GM21528 (cell line): ENCODE measurements around the gene LHFPL2.

Experiments used
- ATAC-seq: cut with Tn5 transposase; IDR thresholded peaks from one replicate; pipeline ENCODE4 v1.9.1; 2021; ENCODE audit warnings: mild to moderate bottlenecking, moderate library complexity; ENCODE audit not compliant: unreplicated experiment, low FRiP score

The LHFPL2 gene

GRCh38 chr5:78533356-78533755, 115.2 kb downstream of the LHFPL2 start:
- ATAC-seq: no peak

DNA sequence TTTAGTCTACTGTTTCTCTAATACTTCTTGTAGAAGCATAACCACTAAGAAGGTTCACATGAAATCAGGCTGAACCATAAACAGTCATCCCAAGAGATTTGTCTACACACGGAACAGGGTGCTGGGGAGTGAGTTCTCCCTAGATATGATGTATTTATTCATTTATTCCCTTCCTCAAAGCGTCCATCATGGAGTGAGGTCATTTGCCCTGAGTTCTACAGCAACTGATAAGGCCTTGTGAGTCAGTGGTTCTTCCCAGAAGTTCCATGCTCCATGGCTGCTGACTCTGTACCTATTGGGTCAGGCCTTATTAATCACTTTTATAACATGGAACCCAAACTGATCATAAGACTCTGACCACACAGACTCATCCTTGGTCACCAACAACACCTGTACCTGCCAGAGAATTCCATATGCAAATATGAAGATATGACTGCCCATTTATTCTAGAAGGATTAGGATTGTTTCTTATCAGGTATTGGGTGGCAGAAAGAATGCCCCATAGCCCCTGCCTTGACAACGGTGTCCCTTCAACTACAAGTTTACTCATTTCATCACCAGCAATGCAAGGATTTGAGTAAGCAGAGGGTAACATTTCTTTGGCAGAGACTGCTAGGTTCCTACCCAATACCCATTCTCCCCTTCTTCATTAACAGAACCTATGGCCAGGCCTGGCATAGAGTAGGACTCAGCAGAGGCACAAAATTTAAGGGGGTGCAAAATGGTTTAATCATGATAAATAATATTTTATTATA, 118.1 kb downstream of the LHFPL2 start:
- ATAC-seq: no peak

GRCh38 chr5:78527925-78528324, 120.6 kb downstream of the LHFPL2 start:
- ATAC-seq: no peak

GRCh38 chr5:78527054-78527859, 121.3 kb downstream of the LHFPL2 start:
- ATAC-seq: no peak

DNA sequence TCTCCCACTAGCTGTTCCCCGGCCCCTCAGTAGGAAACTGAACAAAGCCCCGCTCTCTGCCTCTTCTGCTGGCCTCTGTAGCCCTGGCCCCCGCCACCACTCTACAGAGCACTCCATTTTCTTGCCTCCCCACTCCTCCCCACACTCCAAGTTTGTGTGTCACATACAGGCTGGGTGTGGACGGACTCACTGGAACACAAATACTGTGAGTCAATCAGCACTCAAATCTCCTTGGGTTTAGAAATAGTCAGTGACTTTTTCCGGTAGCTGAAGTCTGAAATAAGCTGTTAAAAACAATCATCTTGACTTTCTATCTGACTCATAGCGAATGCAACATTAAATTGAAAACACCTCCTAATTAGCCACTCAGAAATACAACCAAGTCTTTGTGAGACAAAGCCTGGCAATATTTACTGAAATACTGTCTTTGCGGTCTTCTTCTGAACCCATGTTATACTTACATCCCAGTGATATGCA, 122.5 kb downstream of the LHFPL2 start:
- ATAC-seq: no peak

GRCh38 chr5:78523314-78524193, 125.0 kb downstream of the LHFPL2 start:
- ATAC-seq: no peak

DNA sequence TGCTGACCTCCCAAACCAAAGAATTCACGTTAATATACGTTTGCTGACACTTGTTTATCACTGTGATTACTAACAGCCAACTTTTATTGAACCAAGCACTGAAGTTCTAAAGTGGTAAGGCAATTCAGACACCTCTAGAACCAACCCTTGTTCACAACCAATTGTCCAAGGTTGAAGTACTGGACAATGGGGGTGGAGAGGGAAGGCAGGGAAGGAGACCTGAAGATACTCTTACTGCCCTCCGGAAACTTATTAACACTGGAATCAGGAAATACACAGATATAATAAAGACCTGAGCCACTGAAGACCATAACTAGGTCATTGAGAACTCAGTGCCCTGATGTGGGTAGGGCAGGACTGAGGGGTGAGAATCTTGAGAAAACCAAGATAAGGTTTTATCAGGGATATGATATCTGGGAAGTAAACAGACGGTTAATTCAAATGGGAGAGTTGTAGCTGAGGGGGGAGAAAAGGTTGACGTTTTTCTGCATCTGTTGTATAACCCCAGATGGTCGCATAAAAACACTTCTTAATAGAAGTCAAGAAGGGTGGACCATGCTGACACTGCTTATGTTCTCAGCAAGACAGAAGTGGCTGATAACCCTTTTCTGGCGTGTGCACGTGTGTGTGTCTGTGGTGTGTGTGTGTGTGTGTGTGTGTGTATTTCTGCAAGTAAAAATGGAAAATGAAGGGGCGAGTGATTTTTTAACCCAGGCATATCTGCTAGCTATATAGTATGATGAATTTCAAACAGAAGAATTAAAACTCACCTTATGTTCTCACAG, 125.9 kb downstream of the LHFPL2 start:
- no peak for ATAC-seq

GRCh38 chr5:78521455-78521854, 127.1 kb downstream of the LHFPL2 start:
- no peak for ATAC-seq

- no peak for ATAC-seq
Observed at GRCh38 chr5:78519198-78519941, 129.2 kb downstream of the LHFPL2 start.

DNA sequence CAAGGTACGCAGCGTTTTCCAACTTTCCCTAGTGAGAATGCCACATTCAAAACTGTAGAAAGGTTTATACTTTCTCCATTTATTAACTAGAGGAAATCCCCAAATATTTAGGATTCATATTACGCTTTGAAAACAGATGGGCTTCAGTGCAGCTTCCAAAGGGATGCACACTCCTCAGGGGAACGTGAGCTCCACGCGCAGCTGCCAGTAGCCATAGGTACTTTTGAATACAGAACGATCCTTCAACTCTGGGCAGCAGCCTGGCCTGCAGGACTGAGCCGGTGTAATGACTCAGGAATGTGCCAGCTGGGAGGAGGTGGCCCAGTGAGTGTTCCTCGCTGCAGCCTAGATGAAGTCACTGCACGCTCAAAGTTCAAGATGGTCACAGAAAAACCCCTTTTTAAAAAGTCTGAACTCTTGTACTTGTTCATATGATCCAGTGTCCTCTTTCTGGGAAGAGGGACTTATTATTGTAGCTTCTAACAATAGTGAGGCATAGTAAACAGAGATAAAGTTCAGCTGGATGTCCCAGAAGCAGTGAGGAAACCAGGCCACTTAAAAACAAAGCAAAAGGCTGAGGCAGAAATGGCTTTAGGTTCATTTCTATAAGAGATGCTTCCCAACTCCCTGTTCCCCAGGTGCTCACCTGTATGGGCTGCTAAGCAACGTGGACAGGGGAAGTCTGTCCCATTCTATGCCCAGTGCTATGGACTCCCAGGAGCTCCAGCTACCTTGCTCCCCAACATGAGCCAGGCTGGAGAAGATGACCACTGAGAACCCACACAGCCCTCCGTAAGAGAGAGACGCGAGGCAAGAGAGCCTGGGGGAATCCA, 130.0 kb downstream of the LHFPL2 start:
- no peak for ATAC-seq

DNA sequence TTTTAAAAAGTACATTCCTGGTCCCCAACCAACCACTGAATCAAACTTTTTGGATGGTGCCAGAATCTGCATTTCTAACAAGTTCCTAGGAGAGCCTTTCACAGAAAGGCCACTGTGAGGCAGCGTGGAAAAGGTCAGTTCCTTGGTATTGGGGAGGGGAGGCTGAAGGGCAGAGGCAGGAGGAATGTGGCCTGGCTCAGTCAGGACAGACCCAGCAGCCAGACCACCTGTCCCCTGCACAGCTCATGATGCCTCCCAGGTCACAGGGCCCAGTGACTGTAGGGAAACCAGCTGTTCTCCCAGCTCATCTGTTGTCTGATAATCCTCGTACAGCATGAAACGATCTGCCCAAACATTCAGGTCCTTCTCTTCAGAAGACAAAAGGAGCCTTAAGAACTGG, 132.9 kb downstream of the LHFPL2 start:
- ATAC-seq: no peak

- no peak for ATAC-seq
Observed at GRCh38 chr5:78514427-78515330, 133.9 kb downstream of the LHFPL2 start.

DNA sequence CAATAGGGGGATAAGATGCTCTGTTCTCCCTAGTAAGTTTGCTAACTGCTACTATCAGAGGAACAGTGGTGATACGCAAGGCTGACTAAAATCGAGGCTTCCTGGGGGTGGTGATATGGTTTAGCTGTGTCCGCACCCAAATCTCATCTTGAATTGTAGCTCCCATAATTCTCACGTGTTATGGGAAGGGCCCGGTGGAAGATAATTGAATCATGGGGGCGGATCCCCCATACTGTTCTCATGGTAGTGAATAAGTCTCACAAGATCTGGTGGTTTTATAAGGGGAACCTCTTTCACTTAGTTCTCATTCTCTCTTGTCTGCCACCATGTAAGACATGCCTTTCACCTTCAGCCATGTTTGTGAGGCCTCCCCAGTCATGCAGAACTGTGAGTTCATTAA, 135.1 kb downstream of the LHFPL2 start:
- ATAC-seq: no peak

GRCh38 chr5:78512435-78512834, 136.1 kb downstream of the LHFPL2 start:
- no peak for ATAC-seq

DNA sequence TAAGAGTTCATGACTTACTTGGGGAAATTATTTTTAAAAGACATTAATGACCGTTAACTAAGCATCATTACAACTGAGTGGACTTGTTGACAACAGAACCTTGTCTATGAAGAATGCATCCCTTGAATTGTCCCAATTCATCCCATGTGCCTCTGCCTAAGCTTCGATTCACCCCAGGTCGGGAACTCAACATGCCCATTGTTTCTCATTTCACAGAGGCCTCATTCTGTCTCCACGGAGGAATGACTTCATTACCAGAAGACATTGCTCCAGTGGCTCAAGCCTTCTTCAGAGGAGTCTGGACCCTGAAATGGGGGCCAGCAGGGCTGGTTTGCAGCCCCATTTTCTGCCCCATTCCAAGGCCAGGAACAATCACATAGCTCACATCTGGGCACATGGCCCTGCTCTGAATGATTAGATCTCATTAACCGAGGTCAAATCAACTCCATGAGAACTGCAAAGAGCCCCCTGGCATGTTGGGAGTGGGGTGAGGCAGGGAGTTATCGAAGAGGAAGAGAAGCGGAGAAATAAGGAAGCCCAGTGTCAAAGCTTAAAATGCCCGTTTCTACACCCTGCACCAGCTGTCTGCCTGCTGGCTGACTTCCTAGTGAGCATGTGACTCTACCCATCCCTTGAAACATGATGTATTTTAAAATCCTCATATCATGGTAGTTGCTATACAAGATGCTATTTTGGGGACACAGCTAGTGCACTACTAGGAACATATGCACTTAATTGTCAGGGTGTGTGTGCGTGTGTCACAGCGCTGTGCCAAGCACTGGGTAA, 137.3 kb downstream of the LHFPL2 start:
- ATAC-seq: no peak

DNA sequence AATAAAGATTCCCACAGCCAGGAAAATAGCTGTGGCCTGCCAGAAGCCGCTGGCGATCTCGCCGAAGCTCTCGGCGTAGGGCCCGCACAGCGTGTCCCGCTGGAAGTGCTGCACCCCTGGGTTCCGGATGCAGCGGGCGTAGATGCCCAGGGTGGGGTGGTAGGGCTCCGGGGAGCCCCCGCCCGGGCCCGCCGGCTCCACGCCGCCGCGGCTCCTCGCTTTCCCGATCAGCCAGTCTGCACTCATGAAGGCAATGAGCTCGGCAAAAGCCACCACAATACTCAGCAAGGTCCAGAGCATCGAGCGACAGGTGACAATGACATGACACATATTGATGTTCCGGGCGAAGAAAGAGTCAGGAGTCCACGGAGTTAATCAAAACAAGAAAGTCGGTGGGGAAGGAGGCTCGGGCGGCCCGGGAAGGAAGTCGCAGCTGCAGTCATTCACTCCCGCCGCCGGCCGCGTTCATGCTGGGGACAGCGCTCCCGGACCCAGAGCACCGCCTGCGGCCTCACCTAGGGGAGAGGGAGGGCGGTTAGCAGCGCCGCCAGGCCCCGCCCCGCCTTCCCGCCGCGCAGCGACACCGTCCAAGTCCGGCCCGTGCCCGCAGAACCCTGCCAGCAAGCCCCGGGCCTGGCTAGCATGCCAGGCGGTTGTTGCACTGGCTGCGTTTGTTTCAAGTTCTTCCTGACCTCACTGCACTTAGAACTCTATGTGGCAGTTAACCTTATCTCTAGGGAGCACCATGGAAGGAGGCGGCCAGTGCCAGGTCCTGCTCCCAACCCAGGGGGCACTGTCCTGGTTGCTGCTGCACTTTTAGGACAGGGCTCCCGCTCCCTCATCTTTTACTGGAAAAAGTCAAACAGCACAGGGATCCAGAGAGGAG, 138.4 kb downstream of the LHFPL2 start:
- peak; percentile 73 for ATAC-seq
